GM19455 (cell line): ENCODE data around the gene BPTF.
"Not testable (repeated sequence)": the region's sequence is repeated elsewhere in the genome, so short reads cannot be mapped to it uniquely, and the experiment has no call there.

ENCODE experiments used
- ATAC-seq: cut with Tn5 transposase; IDR thresholded peaks from one replicate; pipeline ENCODE4 v1.9.1; 2021; ENCODE audit not compliant: unreplicated experiment

Gene BPTF

GRCh38 chr17:67834634-67835033, 9.3 kb downstream of the BPTF start:
- ATAC-seq: no peak

GRCh38 chr17:67836205-67836987, 11.1 kb downstream of the BPTF start:
- no peak for ATAC-seq

GRCh38 chr17:67837965-67838364, 12.7 kb downstream of the BPTF start:
- no peak for ATAC-seq

- ATAC-seq: no peak
These were observed 13.2 kb downstream of the BPTF start for GRCh38 chr17:67838538-67838937.

GRCh38 chr17:67841992-67842391, 16.7 kb downstream of the BPTF start:
- no peak for ATAC-seq

GRCh38 chr17:67842648-67843047, 17.3 kb downstream of the BPTF start:
- ATAC-seq: no peak

- no peak for ATAC-seq
These were observed 20.1 kb downstream of the BPTF start for GRCh38 chr17:67845374-67845773.

- not testable (repeated sequence) for ATAC-seq
These were observed 22.9 kb downstream of the BPTF start for GRCh38 chr17:67848189-67848588.

- not testable (repeated sequence) for ATAC-seq
These were observed 23.5 kb downstream of the BPTF start for GRCh38 chr17:67848846-67849245.

GRCh38 chr17:67850991-67851631, 25.8 kb downstream of the BPTF start:
- ATAC-seq: no peak

- ATAC-seq: no peak
These were observed 28.4 kb downstream of the BPTF start for GRCh38 chr17:67853703-67854102.

- no peak for ATAC-seq
These were observed 29.1 kb downstream of the BPTF start for GRCh38 chr17:67854378-67854777.

- no peak for ATAC-seq
These were observed 30.4 kb downstream of the BPTF start for GRCh38 chr17:67855504-67856324.

- not testable (repeated sequence) for ATAC-seq
These were observed 31.1 kb downstream of the BPTF start for GRCh38 chr17:67856402-67856801.

GRCh38 chr17:67862614-67863217, 37.4 kb downstream of the BPTF start:
- no peak for ATAC-seq

- ATAC-seq: no peak
These were observed 38.4 kb downstream of the BPTF start for GRCh38 chr17:67863624-67864247.

- ATAC-seq: no peak
These were observed 40.1 kb downstream of the BPTF start for GRCh38 chr17:67865438-67865837.

GRCh38 chr17:67867591-67867990, 42.3 kb downstream of the BPTF start:
- ATAC-seq: no peak

GRCh38 chr17:67868176-67868575, 42.9 kb downstream of the BPTF start:
- ATAC-seq: no peak

GRCh38 chr17:67879662-67880061, 54.4 kb downstream of the BPTF start:
- ATAC-seq: no peak

GRCh38 chr17:67881083-67881482, 55.8 kb downstream of the BPTF start:
- no peak for ATAC-seq
